Stimulated activated CD8-positive, alpha-beta memory T cell treated with anti-CD3 and anti-CD28 coated beads, Interleukin-4, amount 100 ng/mL, for 4 hours (primary cell): ENCODE data around the gene NOP9.
"Not testable (repeated sequence)": the region's sequence is repeated elsewhere in the genome, so short reads cannot be mapped to it uniquely, and the experiment has no call there.

Experiments
- DNase-seq, 2 donors: peaks; one replicate each; pipeline ENCODE4 v3.0.0-alpha.2; 2020; ENCODE audit warnings: low read depth in 2 of 2, low spot score in 1 of 2

Gene NOP9

GRCh38 chr14:24327303-24327702 lies 27.7 kb downstream of the NOP9 start:
- DNase-seq: no peak

- not testable (repeated sequence) for DNase-seq
These were observed 28.3 kb downstream of the NOP9 start for GRCh38 chr14:24327914-24328313.

- DNase-seq: no peak
These were observed 29.5 kb downstream of the NOP9 start for GRCh38 chr14:24329073-24329663.

GRCh38 chr14:24329736-24330135 lies 30.1 kb downstream of the NOP9 start:
- peak in 1 of 2 donors; percentile 68 for DNase-seq

GRCh38 chr14:24330973-24331674 lies 31.5 kb downstream of the NOP9 start:
- no peak for DNase-seq

GRCh38 chr14:24331731-24332267 lies 32.1 kb downstream of the NOP9 start:
- no peak for DNase-seq

GRCh38 chr14:24332268-24332993 lies 32.8 kb downstream of the NOP9 start:
- peak; percentile 69 to 70 for DNase-seq

- DNase-seq: no peak
These were observed 35.0 kb downstream of the NOP9 start, which contains the start of gene ADCY4 for GRCh38 chr14:24334431-24335291. Gene ADCY4 (minus strand): TSS chr14:24335071. CDS start chr14:24334652, 419 bp downstream.

- DNase-seq: no peak
These were observed 36.0 kb downstream of the NOP9 start for GRCh38 chr14:24335461-24336171.

- DNase-seq: no peak
These were observed 37.6 kb downstream of the NOP9 start for GRCh38 chr14:24337144-24337823.

GRCh38 chr14:24337824-24338175 lies 38.1 kb downstream of the NOP9 start:
- no peak for DNase-seq

GRCh38 chr14:24338843-24339242 lies 39.2 kb downstream of the NOP9 start:
- DNase-seq: no peak

GRCh38 chr14:24339284-24340151 lies 39.9 kb downstream of the NOP9 start, which contains the start of gene RIPK3:
Gene RIPK3 (minus strand): TSS chr14:24339991. CDS start chr14:24339826, 165 bp downstream.
- DNase-seq: no peak

- no peak for DNase-seq
These were observed 41.0 kb downstream of the NOP9 start for GRCh38 chr14:24340606-24341005.

- no peak for DNase-seq
These were observed 43.2 kb downstream of the NOP9 start for GRCh38 chr14:24342889-24343288.

- DNase-seq: no peak
These were observed 44.4 kb downstream of the NOP9 start for GRCh38 chr14:24343795-24344660.

GRCh38 chr14:24347134-24347533 lies 47.5 kb downstream of the NOP9 start:
- no peak for DNase-seq

- no peak for DNase-seq
These were observed 48.5 kb downstream of the NOP9 start for GRCh38 chr14:24348186-24348585.
